H9 (cell line): ENCODE results near the gene PPARG. TPM values are rescaled to one million over a fixed set of nuclear protein-coding genes. Genes with fewer than 3 reads are reported as not detected.

ENCODE experiments used
- DNase-seq: peaks from one replicate; pipeline ENCODE4 v3.0.0-alpha.2; 2017
- H2AFZ ChIP-seq: one replicate; pipeline ENCODE4 v1.6.1; 2013; ENCODE audit warnings: mild to moderate bottlenecking, low read length, control low read depth, moderate library complexity
- H2AK5ac ChIP-seq: 2 replicates; pipeline ENCODE4 v1.6.1; 2013; ENCODE audit warnings: low read length, control low read depth, mixed read lengths; ENCODE audit not compliant: insufficient read length
- H2BK120ac ChIP-seq: one replicate; pipeline ENCODE4 v1.6.1; 2013; ENCODE audit warnings: low read depth, mild to moderate bottlenecking, low read length, control low read depth, inconsistent platforms; ENCODE audit not compliant: poor library complexity, severe bottlenecking
- H2BK12ac ChIP-seq: 2 replicates; pipeline ENCODE4 v1.6.1; 2013; ENCODE audit warnings: low read length, control low read depth, mixed read lengths, low read depth; ENCODE audit not compliant: insufficient read length
- H2BK15ac ChIP-seq: 2 replicates; pipeline ENCODE4 v1.6.1; 2013; ENCODE audit warnings: low read depth, low read length, control low read depth
- H2BK20ac ChIP-seq: one replicate; pipeline ENCODE4 v1.6.1; 2013; ENCODE audit warnings: low read depth, mild to moderate bottlenecking, low read length, control low read depth, inconsistent platforms; ENCODE audit not compliant: poor library complexity, severe bottlenecking
- H2BK5ac ChIP-seq: 2 replicates; pipeline ENCODE4 v1.6.1; 2013; ENCODE audit warnings: low read length, control low read depth, mixed read lengths; ENCODE audit not compliant: insufficient read length
- H3K14ac ChIP-seq: 2 replicates; pipeline ENCODE4 v1.6.1; 2013; ENCODE audit warnings: low read length, control low read depth; ENCODE audit not compliant: insufficient read depth
- H3K18ac ChIP-seq: 2 replicates; pipeline ENCODE4 v1.6.1; 2013; ENCODE audit warnings: low read depth, mild to moderate bottlenecking, mixed read lengths, low read length, control low read depth; ENCODE audit not compliant: insufficient read length
- H3K23ac ChIP-seq: 2 replicates; pipeline ENCODE4 v1.6.1; 2013; ENCODE audit warnings: low read length, control low read depth, mixed read lengths, low read depth; ENCODE audit not compliant: insufficient read length
- H3K23me2 ChIP-seq: 2 replicates; pipeline ENCODE4 v1.6.1; 2013; ENCODE audit warnings: low read depth, mild to moderate bottlenecking, mixed read lengths, low read length, control low read depth; ENCODE audit not compliant: insufficient read length, poor library complexity, severe bottlenecking
- H3K27ac ChIP-seq: 2 replicates; pipeline ENCODE4 v1.5.1; 2013; ENCODE audit warnings: low read length, control low read depth, mixed read lengths, low read depth; ENCODE audit not compliant: insufficient read length
- H3K27me3 ChIP-seq: 2 replicates; pipeline ENCODE4 v1.6.1; 2013; ENCODE audit warnings: low read length, control low read depth, inconsistent platforms; ENCODE audit not compliant: insufficient read depth
- H3K4ac ChIP-seq: 2 replicates; pipeline ENCODE4 v1.6.1; 2013; ENCODE audit warnings: low read depth, mild to moderate bottlenecking, control low read depth, inconsistent platforms, low read length, moderate library complexity
- H3K4me1 ChIP-seq: 2 replicates; pipeline ENCODE4 v1.6.1; 2013; ENCODE audit warnings: low read length, control low read depth, inconsistent platforms; ENCODE audit not compliant: insufficient read depth
- H3K4me2 ChIP-seq: 2 replicates; pipeline ENCODE4 v1.6.1; 2013; ENCODE audit warnings: low read length, control low read depth, mixed read lengths; ENCODE audit not compliant: insufficient read length, insufficient read depth
- H3K56ac ChIP-seq: 2 replicates; pipeline ENCODE4 v1.6.1; 2013; ENCODE audit warnings: low read depth, mild to moderate bottlenecking, mixed read lengths, low read length, control low read depth; ENCODE audit not compliant: insufficient read length
- H3K79me1 ChIP-seq: 2 replicates; pipeline ENCODE4 v1.6.1; 2013; ENCODE audit warnings: low read depth, mild to moderate bottlenecking, moderate library complexity, low read length, control low read depth, inconsistent platforms; ENCODE audit not compliant: insufficient read depth, poor library complexity, severe bottlenecking
- H3K79me2 ChIP-seq: 2 replicates; pipeline ENCODE4 v1.6.1; 2013; ENCODE audit warnings: low read length, control low read depth, inconsistent platforms; ENCODE audit not compliant: insufficient read depth
- H3K9ac ChIP-seq: 2 replicates; pipeline ENCODE4 v1.6.1; 2013; ENCODE audit warnings: low read length, control low read depth, mixed read lengths; ENCODE audit not compliant: insufficient read length; ENCODE audit errors: extremely low read depth
- H3K9me3 ChIP-seq: one replicate; pipeline ENCODE4 v1.6.1; 2013; ENCODE audit warnings: low read depth, low read length, inconsistent platforms; ENCODE audit not compliant: control insufficient read depth
- H3T11ph ChIP-seq: one replicate; pipeline ENCODE4 v1.6.1; 2013; ENCODE audit warnings: mild to moderate bottlenecking, low read length, control low read depth, inconsistent platforms
- H4K20me1 ChIP-seq: one replicate; pipeline ENCODE4 v1.6.1; 2013; ENCODE audit not compliant: control insufficient read depth, insufficient read length, insufficient read depth
- H4K5ac ChIP-seq: 2 replicates; pipeline ENCODE4 v1.6.1; 2013; ENCODE audit warnings: low read depth, mild to moderate bottlenecking, mixed read lengths, low read length, control low read depth; ENCODE audit not compliant: insufficient read length
- H4K8ac ChIP-seq: replicated peaks from 2 replicates; pipeline ENCODE4 v1.6.1; 2013; ENCODE audit warnings: low read length, control low read depth, mixed read lengths, low read depth; ENCODE audit not compliant: insufficient read length
- H4K91ac ChIP-seq: 2 replicates; pipeline ENCODE4 v1.6.1; 2013; ENCODE audit warnings: low read depth, mild to moderate bottlenecking, moderate library complexity, mixed read lengths, low read length, control low read depth; ENCODE audit not compliant: insufficient read length
- H3K27ac Mint-ChIP-seq, 3 experiments: 2 replicates in 2 of 3; 3 replicates in 1 of 3; pipeline ENCODE4 v1.8.0; 2020 to 2021; ENCODE audit warnings: mixed read lengths in 3 of 3, mild to moderate bottlenecking in 1 of 3, moderate library complexity in 1 of 3
- H3K27me3 Mint-ChIP-seq: 2 replicates; pipeline ENCODE4 v1.8.0; 2021; ENCODE audit warnings: low read depth, mild to moderate bottlenecking, moderate library complexity, mixed read lengths
- H3K36me3 Mint-ChIP-seq, 3 experiments: 2 replicates in 2 of 3; 3 replicates in 1 of 3; pipeline ENCODE4 v1.8.0; 2020 to 2021; ENCODE audit warnings: low read depth in 3 of 3, mixed read lengths in 3 of 3; ENCODE audit not compliant: insufficient read depth in 1 of 3
- H3K4me1 Mint-ChIP-seq, 2 experiments: 2 replicates each; pipeline ENCODE4 v1.8.0; 2020; ENCODE audit warnings: mixed read lengths in 2 of 2
- H3K4me3 Mint-ChIP-seq, 2 experiments: 2 replicates in 1 of 2; 3 replicates in 1 of 2; pipeline ENCODE4 v1.8.0; 2020 to 2021; ENCODE audit warnings: mild to moderate bottlenecking in 2 of 2, mixed read lengths in 2 of 2, moderate library complexity in 1 of 2
- H3K9me3 Mint-ChIP-seq, 2 experiments: 2 replicates in 1 of 2; 3 replicates in 1 of 2; pipeline ENCODE4 v1.8.0; 2020; ENCODE audit warnings: mild to moderate bottlenecking in 2 of 2, mixed read lengths in 2 of 2, moderate library complexity in 1 of 2
- CTCF ChIP-seq: fragments of 200-600 bp; sonication (generic); conservative IDR thresholded peaks from 3 replicates; pipeline ENCODE4 v1.8.0; 2021; ENCODE audit warnings: antibody characterized with exemption, mild to moderate bottlenecking
- WGBS: extraction: QIAGEN DNeasy Blood & Tissue Kit; methylation state at CpG from one replicate; pipeline ENCODE4 v1.1.7; 2013; ENCODE audit warnings: missing lambda C conversion rate, low lambda C conversion rate, mixed read lengths; ENCODE audit not compliant: insufficient read length; ENCODE audit errors: extremely low coverage; 5-methylcytosine and 5-hydroxymethylcytosine counted together
- total RNA-seq: library from RNA; stranded (reverse); gene quantifications from 2 replicates; pipeline ENCODE4 v1.2.1, GENCODE V29; 2021

Gene PPARG
- total RNA-seq, 1 experiment from 2014 or later, result 0.42 TPM

- H2BK20ac ChIP-seq, result no peak overlapping the region
- no peak overlapping the region for H4K5ac ChIP-seq
- no peaks in the 10 kb centered on the region for H3K79me2 ChIP-seq
- no peaks in the 10 kb centered on the region for H3K23me2 ChIP-seq
- no peaks in the 10 kb centered on the region for H3K79me1 ChIP-seq
- no peak overlapping the region for H3K27ac Mint-ChIP-seq
- no peak overlapping the region for H2BK12ac ChIP-seq
- H2BK120ac ChIP-seq, result no peak overlapping the region
- WGBS, result no CpG with 5 or more reads among the region's 8 CpGs
- no peaks in the 10 kb centered on the region for H4K20me1 ChIP-seq
- no peak overlapping the region for H3K4ac ChIP-seq
- H3K56ac ChIP-seq, result no peak overlapping the region
- H3T11ph ChIP-seq, result no peak overlapping the region
- no peak overlapping the region for H3K27ac ChIP-seq
- H4K8ac ChIP-seq, result no peak overlapping the region
- no peak for DNase-seq
- TF ChIP-seq CTCF, result no peak
- no peaks in the 10 kb centered on the region for H3K27me3 Mint-ChIP-seq
- H3K9me3 Mint-ChIP-seq, result no peaks in the 10 kb centered on the region
- H2AK5ac ChIP-seq, result no peak overlapping the region
- no peak overlapping the region for H3K4me2 ChIP-seq
- H3K4me1 ChIP-seq, result peaks cover 2% of the 10 kb centered on the region; the same call in 1 of the 2 replicates
- H2BK15ac ChIP-seq, result no peak overlapping the region
- H3K9ac ChIP-seq, result no peak overlapping the region
- no peak overlapping the region for H2AFZ ChIP-seq
- H3K27me3 ChIP-seq, result no peaks in the 10 kb centered on the region
- no peak overlapping the region for H3K4me3 Mint-ChIP-seq
- no peak overlapping the region for H4K91ac ChIP-seq
- H3K18ac ChIP-seq, result no peak overlapping the region
- no peak overlapping the region for H3K23ac ChIP-seq
- H3K36me3 Mint-ChIP-seq, result no peaks in the 10 kb centered on the region
- no peaks in the 10 kb centered on the region for H3K9me3 ChIP-seq
- H3K4me1 Mint-ChIP-seq, result peaks cover 1 to 4% of the 10 kb centered on the region in 2 experiments; a peak in 1 of 4 replicates
- no peak overlapping the region for H2BK5ac ChIP-seq
- no peak overlapping the region for H3K14ac ChIP-seq
Observed at GRCh38 chr3:12416731-12417130, 127.9 kb downstream of the PPARG start.
